ENCODE measurements around the gene ZNF436. TPM values are rescaled to one million over a fixed set of nuclear protein-coding genes. Genes with fewer than 3 reads are reported as not detected.
"Not testable (repeated sequence)": the region's sequence is repeated elsewhere in the genome, so short reads cannot be mapped to it uniquely, and the experiment has no call there.

The ZNF436 gene
- total RNA-seq, 3 donors from 2014 or later: 19.5 to 36.6 (median 23.9) TPM

GRCh38 chr1:23384312-23385058 lies 14.8 kb upstream of the ZNF436 start:
- intact Hi-C loops (cut with DNase I; ENCODE audit: low total_unique reads): loop anchor here (5.0 kb wide), 1 partner anchor 732 kb away; the partner anchor contains the start of gene C1QB
- Histone ChIP-seq H3K27me3 (no peaks in the 10 kb centered on the region), H3K9me3 (no peaks in the 10 kb centered on the region), H3K4me1 (peaks cover 0 to 11% of the 10 kb centered on the region in 2 donors), H3K27ac (peak overlapping the region; percentile 77 to 80), H3K4me3 (no peak overlapping the region), H3K36me3 (no peaks in the 10 kb centered on the region)
- TF ChIP-seq, protein P1, sequence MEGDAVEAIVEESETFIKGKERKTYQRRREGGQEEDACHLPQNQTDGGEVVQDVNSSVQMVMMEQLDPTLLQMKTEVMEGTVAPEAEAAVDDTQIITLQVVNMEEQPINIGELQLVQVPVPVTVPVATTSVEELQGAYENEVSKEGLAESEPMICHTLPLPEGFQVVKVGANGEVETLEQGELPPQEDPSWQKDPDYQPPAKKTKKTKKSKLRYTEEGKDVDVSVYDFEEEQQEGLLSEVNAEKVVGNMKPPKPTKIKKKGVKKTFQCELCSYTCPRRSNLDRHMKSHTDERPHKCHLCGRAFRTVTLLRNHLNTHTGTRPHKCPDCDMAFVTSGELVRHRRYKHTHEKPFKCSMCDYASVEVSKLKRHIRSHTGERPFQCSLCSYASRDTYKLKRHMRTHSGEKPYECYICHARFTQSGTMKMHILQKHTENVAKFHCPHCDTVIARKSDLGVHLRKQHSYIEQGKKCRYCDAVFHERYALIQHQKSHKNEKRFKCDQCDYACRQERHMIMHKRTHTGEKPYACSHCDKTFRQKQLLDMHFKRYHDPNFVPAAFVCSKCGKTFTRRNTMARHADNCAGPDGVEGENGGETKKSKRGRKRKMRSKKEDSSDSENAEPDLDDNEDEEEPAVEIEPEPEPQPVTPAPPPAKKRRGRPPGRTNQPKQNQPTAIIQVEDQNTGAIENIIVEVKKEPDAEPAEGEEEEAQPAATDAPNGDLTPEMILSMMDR (IDR thresholded peaks at IDR 0.05): no peak
- DNase-seq (ENCODE audit: low spot score in 2 of 2): no peak

DNA sequence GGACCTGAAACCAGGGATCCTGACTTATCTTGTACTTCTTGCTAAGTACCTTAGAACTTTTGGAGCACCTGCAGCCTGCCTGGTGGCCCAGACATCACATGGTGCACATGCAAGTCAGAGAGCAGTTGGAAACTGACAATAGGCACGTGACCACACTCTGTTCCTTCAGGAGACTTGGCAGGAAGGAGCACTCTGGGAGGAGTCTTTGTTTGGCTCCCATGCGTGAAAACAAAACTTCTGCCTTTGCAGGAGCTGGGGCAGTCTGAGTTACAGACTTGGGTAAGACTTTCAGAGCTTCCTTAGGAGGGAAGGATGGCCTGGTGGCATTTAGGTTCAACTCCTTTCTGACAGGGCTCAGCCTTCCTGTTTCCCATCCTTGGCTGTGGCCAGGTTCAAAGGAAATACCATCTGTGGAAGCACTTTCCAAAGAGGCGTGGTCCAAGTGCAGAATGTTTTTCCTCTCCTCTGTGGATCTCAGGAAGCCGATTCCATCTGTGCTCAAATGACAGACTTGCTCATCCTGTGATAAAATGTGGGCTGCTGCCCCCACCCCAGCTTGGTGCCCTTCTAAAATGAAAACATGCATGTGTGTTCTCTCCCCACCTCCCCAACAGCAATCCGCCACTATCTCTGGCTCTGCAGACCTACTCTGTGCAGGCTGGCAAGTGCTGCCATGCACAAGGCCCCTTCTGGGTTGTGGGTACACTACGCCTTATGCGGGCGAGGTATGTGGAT lies 14.1 kb upstream of the ZNF436 start:
- intact Hi-C loops (cut with DNase I; ENCODE audit: low total_unique reads): no loop called here
- Histone ChIP-seq H3K4me1 (peaks cover 0 to 11% of the 10 kb centered on the region in 2 donors), H3K27ac (peak overlapping the region; percentile 6 to 67), H3K36me3 (no peaks in the 10 kb centered on the region), H3K27me3 (no peaks in the 10 kb centered on the region), H3K4me3 (no peak overlapping the region), H3K9me3 (no peaks in the 10 kb centered on the region)
- DNase-seq (ENCODE audit: low spot score in 2 of 2): no peak
- TF ChIP-seq, protein P1 (IDR thresholded peaks at IDR 0.05): no peak
- TF ChIP-seq POLR2A (IDR thresholded peaks at IDR 0.05) (no peak), POLR2AphosphoS5 (IDR thresholded peaks at IDR 0.05) (no peak)

GRCh38 chr1:23381233-23381885 lies 11.7 kb upstream of the ZNF436 start:
- H3K4me3 ChIP-seq: no peak overlapping the region
- no peaks in the 10 kb centered on the region for H3K36me3 ChIP-seq
- no peak for TF ChIP-seq POLR2AphosphoS5 (IDR thresholded peaks at IDR 0.05)
- no peak for TF ChIP-seq POLR2A (IDR thresholded peaks at IDR 0.05)
- TF ChIP-seq, protein P1 (IDR thresholded peaks at IDR 0.05): no peak
- intact Hi-C loops (cut with DNase I; ENCODE audit: low total_unique reads): no loop called here
- H3K27ac ChIP-seq: peak overlapping the region; percentile 13 to 30
- no peak for DNase-seq (ENCODE audit: low spot score in 2 of 2)
- H3K27me3 ChIP-seq: no peaks in the 10 kb centered on the region
- H3K4me1 ChIP-seq: peaks cover 0 to 11% of the 10 kb centered on the region in 2 donors
- no peaks in the 10 kb centered on the region for H3K9me3 ChIP-seq

DNA sequence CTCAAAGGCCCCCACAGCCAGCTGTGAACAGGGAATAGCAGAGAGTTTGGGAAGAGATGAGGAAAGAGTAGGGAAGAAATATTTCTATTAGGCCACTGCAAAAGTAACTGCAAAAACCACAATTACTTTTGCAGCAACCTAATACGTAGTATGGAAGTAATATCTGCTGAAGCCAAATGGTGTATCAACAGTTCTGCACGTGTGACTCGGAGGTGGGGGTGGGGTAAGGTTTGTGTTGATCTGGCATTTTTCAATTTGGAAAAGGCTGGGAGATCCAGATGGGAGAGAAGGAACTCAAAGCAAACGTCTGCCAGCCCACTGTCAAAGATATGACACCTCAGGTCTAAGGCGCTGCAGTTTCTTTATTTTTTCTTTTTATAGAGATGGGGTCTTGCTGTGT lies 11.1 kb upstream of the ZNF436 start:
- intact Hi-C loops (cut with DNase I; ENCODE audit: low total_unique reads): no loop called here
- H3K27me3 ChIP-seq: no peaks in the 10 kb centered on the region
- no peak for DNase-seq (ENCODE audit: low spot score in 2 of 2)
- H3K4me1 ChIP-seq: peaks cover 0 to 11% of the 10 kb centered on the region in 2 donors
- TF ChIP-seq, protein P1 (IDR thresholded peaks at IDR 0.05): no peak
- TF ChIP-seq POLR2A (IDR thresholded peaks at IDR 0.05) (no peak), POLR2AphosphoS5 (IDR thresholded peaks at IDR 0.05) (no peak)
- H3K4me3 ChIP-seq: no peak overlapping the region
- H3K36me3 ChIP-seq: no peaks in the 10 kb centered on the region
- no peaks in the 10 kb centered on the region for H3K9me3 ChIP-seq
- H3K27ac ChIP-seq: peak overlapping the region; percentile 36

DNA sequence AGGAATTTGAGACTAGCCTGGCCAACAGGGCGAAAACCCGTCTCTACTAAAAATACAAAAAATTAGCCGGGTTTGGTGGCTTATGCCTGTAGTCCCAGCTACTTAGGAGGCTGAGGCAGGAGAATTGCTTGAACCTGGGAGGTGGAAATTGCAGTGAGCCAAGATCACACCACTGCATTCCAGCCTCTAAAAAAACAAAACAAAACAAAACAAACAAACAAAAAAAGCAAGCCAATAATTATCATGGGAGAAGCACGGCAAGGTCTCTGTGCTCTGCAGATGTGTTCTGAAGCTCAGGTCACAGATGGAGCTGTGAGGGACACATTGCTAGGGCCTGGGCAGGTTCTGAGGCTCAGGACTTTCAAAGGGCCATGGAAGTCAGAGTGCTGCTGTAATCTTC lies 10.6 kb upstream of the ZNF436 start:
- Histone ChIP-seq H3K27ac (peak overlapping the region; percentile 36), H3K4me1 (peaks cover 0 to 10% of the 10 kb centered on the region in 2 donors)
- intact Hi-C loops (cut with DNase I; ENCODE audit: low total_unique reads); DNase-seq (ENCODE audit: low spot score in 2 of 2); H3K36me3 ChIP-seq; H3K9me3 ChIP-seq; H3K27me3 ChIP-seq; H3K4me3 ChIP-seq: not testable (repeated sequence)
